CD1c-positive myeloid dendritic cell (primary cell): ENCODE data around the gene TIAM1.

ENCODE experiments used
- DNase-seq: peaks from one replicate; pipeline ENCODE4 v3.0.0-alpha.2; 2016; ENCODE audit errors: extremely low spot score

The TIAM1 gene

GRCh38 chr21:31284797-31285397 lies 59.2 kb downstream of the TIAM1 start:
- DNase-seq = peak; percentile 62

GRCh38 chr21:31283025-31283424 lies 61.0 kb downstream of the TIAM1 start:
- DNase-seq = no peak

GRCh38 chr21:31282095-31282709 lies 61.9 kb downstream of the TIAM1 start:
- DNase-seq = no peak

GRCh38 chr21:31281561-31281960 lies 62.5 kb downstream of the TIAM1 start:
- DNase-seq = no peak

- DNase-seq = no peak
Measured at GRCh38 chr21:31279986-31280385, 64.1 kb downstream of the TIAM1 start.

- DNase-seq = no peak
Measured at GRCh38 chr21:31279214-31279613, 64.8 kb downstream of the TIAM1 start.

GRCh38 chr21:31278511-31279130 lies 65.4 kb downstream of the TIAM1 start:
- no peak for DNase-seq

- DNase-seq = no peak
Measured at GRCh38 chr21:31276663-31277062, 67.4 kb downstream of the TIAM1 start.

GRCh38 chr21:31275901-31276300 lies 68.2 kb downstream of the TIAM1 start:
- no peak for DNase-seq

- no peak for DNase-seq
Measured at GRCh38 chr21:31273278-31273677, 70.8 kb downstream of the TIAM1 start.

GRCh38 chr21:31268090-31268489 lies 76.0 kb downstream of the TIAM1 start:
- no peak for DNase-seq

GRCh38 chr21:31267644-31268043 lies 76.4 kb downstream of the TIAM1 start:
- DNase-seq = no peak

- DNase-seq = no peak
Measured at GRCh38 chr21:31266241-31266640, 77.8 kb downstream of the TIAM1 start.

GRCh38 chr21:31265366-31266013 lies 78.6 kb downstream of the TIAM1 start:
- peak; percentile 49 for DNase-seq

- no peak for DNase-seq
Measured at GRCh38 chr21:31264574-31264973, 79.5 kb downstream of the TIAM1 start.

- DNase-seq = no peak
Measured at GRCh38 chr21:31262728-31263127, 81.3 kb downstream of the TIAM1 start.

GRCh38 chr21:31261759-31262158 lies 82.3 kb downstream of the TIAM1 start:
- no peak for DNase-seq

GRCh38 chr21:31260790-31261189 lies 83.3 kb downstream of the TIAM1 start:
- DNase-seq = no peak

- no peak for DNase-seq
Measured at GRCh38 chr21:31258073-31258472, 86.0 kb downstream of the TIAM1 start.

- DNase-seq = no peak
Measured at GRCh38 chr21:31257265-31257664, 86.8 kb downstream of the TIAM1 start.

- DNase-seq = no peak
Measured at GRCh38 chr21:31255896-31256295, 88.2 kb downstream of the TIAM1 start.

GRCh38 chr21:31255036-31255435 lies 89.0 kb downstream of the TIAM1 start:
- DNase-seq = no peak

- DNase-seq = no peak
Measured at GRCh38 chr21:31254131-31254530, 89.9 kb downstream of the TIAM1 start.
